Measurements from ENCODE around the gene SPPL2B.

The SPPL2B gene

GRCh38 chr19:2324220-2324948, 4.1 kb upstream of the SPPL2B start:
- DNase-seq, result no peak

- DNase-seq, result no peak
Measured at GRCh38 chr19:2325281-2326046, 3.0 kb upstream of the SPPL2B start.

DNA sequence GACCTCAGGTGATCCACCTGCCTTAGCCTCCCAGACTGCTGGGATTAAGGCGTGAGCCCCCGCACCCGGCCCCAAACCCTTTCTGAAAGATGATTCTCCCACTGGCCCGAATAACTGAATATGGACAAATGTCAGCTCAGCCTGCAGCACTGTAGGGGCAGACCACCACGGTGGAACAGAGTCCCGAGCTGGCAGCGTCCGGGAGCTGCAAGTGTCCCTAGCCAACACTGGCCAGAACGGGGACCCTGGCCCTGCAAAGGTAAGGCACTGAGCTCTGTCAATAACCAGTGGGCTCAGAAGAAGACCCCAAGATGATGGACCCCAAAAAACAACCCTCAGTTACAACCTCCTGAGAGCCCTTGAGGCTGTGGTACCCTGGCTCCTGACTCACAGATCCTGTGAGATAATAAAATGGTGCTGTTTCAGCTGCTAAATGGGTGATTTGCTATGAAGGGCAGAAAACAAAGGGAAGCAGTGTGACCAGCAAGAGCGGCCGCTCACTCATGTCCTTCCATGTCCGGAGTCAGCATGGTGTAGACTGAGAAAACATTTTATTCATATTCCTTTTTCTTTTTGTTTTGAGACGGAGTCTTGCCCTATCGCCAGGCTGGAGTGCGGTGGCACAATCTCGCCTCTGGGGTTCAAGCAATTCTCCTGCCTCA, 1.7 kb upstream of the SPPL2B start:
- DNase-seq, result no peak

GRCh38 chr19:2327773-2328400, 597 bp upstream of the SPPL2B start:
- DNase-seq, result peak; percentile 61

DNA sequence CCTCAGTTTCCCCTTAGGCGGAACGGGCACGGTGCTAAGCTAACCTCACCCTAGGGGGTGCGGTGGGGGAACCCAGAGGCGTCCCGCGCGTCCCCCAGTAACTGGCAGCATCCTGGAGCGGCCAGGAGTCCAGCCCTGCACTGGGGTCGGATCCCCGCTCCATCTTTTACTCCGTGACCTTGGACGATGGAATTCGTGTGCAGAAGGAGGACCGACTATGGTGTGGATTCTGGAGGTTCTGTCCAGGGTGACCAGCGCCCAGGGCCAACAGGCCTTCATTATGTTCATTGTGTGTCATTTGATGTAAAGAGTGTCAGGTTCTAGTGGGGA, 630 bp downstream of the SPPL2B start:
- DNase-seq, result no peak

DNA sequence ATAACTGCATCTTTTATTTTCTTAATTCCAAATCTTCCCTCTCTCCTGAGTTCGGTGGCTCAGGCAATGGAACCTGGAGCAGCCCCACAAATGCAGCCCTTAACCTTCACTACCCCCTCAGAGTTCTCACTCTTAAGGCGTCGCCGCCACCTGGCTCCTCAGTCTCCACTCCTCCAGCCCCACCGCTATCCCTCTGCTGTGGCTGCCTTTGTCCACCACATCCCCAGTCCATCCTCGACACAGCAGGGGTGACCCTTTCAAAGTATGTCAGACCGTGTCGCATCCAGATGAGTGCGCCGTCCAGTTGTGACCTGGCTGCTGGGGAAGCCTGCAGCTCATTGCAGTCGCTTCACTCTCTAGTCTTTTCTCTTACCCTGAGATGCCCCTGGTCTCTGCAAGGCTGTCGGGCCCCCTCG, 1.0 kb downstream of the SPPL2B start:
- DNase-seq, result no peak

DNA sequence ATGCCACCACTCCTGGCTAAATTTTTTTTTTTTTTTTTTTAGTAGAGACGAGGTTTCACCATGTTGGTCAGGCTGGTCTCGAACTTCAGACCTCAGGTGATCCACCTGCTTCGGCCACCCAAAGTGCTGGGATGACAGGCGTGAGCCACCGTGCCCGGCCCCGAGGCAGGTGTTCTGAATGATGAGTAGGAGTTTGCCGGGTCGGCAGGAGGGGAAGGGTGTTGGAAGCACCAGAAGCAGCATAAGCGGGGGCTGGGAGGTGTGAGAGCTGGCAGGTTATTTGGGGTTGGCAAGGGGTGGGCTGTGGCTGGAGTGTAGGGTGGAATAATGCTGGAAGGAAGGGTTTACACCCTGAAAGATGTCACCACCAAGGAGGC, 1.8 kb downstream of the SPPL2B start:
- DNase-seq, result no peak

GRCh38 chr19:2330632-2331284, 2.3 kb downstream of the SPPL2B start:
- DNase-seq, result no peak

DNA sequence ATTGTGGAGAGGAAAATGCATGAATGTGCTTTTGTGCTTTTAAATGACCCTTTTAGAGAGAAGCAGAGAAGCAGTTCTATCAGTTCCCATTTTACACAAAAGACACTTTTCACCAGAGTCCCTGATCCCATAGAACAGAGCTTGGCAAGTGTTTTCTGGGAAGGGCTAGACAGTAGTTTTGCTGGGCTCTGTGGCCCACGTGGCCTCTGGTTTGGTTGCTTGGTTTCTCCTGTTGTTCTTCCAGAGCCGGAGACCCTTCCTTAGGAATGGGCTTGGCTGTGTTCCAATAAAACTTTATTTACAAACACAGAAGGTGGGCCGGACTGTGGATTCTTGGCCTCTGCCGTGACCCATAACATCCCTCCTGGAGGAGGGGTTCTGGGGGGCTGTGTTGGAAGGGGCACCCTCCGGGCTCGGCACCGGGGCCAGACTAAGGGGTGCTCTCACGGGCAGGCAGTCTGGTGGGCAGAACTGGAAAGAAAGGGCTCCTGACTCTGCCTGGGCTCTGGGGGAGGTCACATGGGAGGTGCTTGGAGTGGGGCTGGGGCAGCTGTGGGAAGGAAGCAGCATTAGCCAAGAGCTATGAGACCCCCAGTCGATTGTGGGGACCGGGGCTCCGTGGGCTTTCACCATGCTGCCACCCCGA, 3.2 kb downstream of the SPPL2B start:
- no peak for DNase-seq

- DNase-seq, result peak; percentile 27
Measured at GRCh38 chr19:2332341-2333026, 4.0 kb downstream of the SPPL2B start.

- DNase-seq, result no peak
Measured at GRCh38 chr19:2333027-2333806, 4.7 kb downstream of the SPPL2B start.

GRCh38 chr19:2333807-2334211, 5.3 kb downstream of the SPPL2B start:
- DNase-seq, result no peak

GRCh38 chr19:2334426-2334825, 5.9 kb downstream of the SPPL2B start:
- no peak for DNase-seq

DNA sequence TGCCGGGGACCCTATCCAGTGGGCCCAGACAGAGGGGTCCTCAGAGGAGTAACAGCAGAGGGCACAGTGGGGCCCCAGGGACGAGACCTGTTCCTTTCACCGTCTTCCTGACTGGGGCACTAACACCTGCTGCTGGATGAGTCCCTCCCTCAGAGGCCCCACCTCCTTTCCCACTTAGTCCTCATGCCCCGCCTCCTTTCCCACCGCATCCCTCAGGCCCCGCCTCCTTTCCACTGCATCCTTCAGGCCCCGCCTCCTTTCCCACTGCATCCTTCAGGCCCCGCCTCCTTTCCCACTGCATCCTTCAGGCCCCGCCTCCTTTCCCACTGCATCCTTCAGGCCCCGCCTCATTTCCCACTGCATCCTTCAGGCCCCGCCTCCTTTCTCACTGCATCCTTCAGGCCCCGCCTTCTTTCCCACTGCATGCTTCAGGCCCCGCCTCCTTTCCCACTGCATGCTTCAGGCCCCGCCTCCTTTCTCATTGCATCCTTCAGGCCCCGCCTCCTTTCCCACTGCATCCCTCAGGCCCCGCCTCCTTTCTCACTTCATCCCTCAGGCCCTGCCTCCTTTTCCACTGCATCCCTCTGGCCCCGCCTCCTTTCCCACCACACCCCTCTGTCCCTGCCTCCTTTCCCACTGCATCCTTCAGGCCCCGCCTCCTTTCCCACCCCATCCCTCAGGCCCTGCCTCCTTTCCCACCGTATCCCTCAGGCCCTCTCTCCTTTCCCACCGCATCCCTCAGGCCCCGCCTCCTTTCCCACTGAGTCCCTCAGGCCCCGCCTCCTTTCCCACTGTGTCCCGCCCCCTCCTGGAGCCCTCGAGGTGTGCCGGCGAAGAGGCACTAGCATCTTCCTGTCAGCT, 6.7 kb downstream of the SPPL2B start:
- DNase-seq, result no peak

DNA sequence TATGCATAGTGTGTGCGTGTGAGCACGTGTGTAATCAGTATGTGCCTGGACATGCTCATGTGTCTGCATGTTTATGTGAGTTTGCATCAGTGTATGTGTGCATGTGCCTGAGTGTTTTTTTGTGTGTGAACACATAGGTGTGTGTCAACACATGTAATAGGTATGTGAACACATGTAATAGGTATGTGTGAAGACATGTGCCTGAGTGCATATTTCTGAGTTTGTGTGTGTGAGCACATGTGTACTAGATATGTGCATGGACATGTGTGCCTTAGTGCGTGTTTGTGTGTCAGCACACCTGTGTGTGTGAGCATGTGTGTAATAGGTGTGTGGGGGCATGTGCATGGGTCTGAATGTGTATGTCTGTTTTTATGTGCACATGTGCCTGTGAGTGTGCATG, 7.4 kb downstream of the SPPL2B start:
- DNase-seq, result no peak

- DNase-seq, result no peak
Measured at GRCh38 chr19:2336528-2337328, 8.2 kb downstream of the SPPL2B start.

DNA sequence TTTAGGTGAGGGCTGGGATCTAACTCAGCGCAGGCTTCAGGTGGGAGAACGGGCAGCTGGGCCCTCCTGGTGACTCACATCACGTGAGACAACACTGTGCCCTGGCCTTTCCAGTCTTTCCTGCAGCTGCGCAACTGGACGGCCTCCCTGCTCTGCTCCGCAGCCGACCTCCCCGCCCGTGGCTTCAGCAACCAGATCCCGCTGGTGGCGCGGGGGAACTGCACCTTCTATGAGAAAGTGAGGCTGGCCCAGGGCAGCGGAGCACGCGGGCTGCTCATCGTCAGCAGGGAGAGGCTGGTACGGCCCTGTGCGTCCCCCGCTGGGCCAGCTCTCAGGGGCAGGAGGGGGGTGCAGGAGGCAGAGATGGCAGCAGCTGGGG, 8.8 kb downstream of the SPPL2B start:
- no peak for DNase-seq

DNA sequence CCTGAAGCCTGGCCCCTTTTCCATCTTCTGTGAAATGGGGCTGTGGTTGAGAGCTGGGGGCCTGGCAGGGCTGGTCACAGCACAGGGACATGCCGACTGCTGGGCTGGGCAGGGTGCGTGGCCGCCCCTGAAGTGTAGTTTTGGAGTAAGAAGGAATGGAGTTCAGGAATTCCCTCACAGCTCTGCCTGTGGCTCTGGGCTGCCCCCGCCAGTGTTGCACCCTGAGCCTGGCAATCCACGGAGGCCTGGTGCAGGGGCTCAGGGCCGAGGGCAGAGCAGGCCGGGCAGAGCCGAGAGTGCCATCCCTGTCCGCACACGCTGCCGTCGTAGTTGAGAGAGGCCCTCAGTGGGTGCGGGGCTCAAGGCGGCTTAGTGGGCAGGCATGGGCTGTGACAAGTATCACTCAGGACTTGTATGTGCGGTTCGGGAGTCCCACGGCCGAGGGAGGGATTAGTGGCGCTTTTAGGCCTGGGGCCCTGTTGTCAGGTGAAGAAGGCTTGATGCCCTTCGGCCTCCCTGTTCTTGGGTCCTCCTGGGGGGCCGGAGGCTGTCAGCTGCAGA, 9.7 kb downstream of the SPPL2B start:
- DNase-seq, result no peak
